Measurements from ENCODE around the gene CA10.

Gene CA10

DNA sequence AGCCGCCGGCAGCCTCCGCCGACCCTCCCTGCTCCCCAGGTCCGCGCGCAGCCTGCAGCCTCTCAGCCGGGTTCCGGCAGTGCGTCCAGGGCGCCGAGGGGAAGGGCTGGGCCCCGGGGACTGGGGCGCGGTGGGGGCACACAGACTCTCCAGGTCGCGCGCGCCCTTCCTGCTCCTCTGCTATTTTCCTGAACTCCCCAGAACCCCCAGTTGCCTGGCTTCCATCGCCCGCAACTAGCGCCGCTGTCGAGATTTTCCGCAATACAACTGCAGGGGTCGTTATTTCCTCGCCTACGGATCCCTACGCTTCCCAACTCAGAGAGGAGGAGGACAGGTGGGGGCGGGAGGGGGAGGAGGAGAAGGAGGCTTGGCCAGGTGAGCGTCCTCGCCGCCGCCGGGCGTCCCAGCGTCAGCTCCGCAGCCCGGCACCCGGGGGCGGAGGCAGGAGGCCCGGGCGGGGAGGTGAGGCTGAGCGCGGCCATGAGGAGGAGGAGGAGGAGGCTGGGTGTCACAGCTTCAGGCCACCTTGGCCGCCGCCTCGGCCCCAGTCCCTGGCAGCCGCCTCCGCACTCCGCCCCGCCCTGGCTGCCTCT lies at the start of gene CA10:
Gene CA10, minus strand, starts transcription at position 265 of the 593 bp plus-strand sequence.
- no peak for DNase-seq

DNA sequence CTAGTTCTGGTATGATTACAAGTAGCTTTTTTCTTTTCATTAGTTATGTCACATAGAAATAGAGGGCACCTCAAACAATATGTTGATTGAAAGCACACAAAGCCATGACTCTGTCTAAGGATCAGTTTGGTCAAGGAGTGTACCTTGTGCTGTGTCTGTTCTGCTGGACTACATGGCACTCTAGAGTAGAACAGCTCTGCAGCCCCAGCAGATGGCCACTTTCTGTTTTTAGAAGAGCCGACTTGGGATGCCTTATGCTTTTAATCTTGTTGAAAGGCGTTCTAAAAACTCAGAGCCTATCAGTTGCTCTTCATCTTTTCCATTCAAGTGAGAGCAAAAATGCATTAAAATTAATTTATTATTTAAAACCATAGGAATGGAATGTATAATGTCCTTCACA lies 49.3 kb upstream of the CA10 start:
- no peak for DNase-seq

DNA sequence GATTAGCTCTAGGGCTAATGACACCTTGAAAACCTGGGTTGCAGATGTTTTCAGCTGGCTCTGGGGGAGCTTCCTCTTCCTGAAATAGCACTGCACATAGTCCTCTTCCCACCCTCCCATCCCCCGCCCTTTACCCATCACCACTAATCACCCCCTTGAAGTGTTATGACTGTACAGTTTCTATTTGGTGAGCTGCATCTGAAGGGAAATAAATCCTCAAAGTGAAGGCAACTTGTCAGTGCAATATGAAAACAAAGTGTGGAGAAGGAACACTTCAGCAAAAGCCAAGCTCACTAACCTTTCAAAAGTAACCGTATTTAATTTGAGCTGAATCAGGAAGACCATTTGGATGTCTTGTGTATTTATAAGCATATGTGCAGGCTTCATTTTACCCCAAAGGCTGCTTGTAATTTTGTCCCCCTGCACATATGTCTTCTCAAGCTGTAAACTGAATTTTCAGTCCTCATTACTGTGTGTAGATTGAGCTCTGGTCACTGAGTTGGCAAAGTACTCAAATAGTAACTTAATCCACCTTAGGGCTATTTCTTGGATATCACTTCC lies 44.1 kb upstream of the CA10 start:
- DNase-seq: no peak

DNA sequence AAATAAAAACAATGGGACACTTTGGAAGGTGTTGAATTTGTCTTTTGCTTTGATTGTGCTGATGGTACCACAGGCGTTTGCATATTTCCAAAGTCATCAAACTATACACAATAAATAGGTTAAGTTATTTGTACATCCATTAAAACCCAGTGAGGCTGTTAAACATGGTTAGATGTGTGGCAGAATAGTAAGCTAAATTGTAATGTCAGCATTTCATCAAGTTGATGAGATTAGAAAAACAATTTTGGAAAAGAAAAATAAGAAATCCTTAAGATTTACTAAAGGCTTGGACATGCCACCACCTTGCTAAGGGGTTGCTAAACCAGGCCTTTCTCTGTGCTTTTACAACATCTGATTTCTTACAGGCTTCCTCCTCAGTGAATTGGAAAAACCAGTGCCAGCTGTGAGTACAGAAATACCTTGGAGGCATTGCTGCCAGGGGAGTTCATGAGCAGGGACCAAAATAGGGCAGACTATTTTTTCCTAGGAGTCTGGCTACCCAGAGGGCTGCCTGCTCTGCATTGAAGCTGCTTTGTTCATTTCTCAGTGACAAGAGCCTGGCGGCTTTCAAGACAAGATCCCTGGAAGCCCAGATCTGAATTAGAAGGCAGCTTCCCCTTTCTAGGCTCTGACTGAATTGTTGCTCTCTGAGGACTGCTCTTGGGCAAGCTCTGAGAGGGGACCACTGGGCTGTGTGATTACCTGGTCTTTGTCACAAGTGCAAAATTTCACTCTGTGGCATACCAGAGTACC lies 43.4 kb upstream of the CA10 start:
- no peak for DNase-seq

DNA sequence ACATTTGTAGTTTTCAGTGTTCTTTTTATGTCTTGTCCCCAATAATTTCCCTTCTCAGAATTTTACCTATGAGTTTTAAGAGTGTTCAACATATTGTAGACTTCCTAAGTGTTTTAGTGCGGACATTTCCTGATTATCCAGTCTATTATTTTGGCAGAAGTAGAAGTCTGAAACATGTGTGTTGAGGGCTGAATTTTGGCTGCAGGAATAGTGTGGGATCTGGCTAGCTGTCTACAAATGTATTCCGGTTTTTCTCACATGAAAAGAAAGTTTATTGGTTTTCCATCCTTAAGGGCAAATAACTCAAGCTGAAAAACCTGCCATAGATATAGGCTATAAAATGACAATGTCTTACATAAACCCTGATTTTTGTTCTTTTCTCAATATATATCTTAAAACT lies 33.0 kb upstream of the CA10 start:
- DNase-seq: no peak

DNA sequence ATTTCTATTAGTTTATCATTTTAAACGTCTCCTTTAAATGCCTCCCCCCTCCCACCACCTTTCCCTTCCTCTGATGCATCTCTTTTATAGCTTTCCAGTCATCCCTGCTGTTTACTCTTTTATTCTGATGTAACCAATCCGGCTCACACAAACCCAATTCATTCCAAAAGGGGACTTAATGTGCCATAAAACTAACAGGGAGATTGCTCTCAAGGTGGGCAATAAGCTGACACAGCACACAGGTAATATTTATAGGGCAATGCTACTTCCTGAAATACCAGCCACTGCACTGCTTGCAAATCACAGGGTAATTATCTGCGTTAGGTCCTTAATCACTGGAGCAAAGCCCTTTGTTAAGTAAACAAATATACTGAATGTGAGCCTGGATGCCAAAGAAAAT lies 23.3 kb upstream of the CA10 start:
- DNase-seq: no peak

DNA sequence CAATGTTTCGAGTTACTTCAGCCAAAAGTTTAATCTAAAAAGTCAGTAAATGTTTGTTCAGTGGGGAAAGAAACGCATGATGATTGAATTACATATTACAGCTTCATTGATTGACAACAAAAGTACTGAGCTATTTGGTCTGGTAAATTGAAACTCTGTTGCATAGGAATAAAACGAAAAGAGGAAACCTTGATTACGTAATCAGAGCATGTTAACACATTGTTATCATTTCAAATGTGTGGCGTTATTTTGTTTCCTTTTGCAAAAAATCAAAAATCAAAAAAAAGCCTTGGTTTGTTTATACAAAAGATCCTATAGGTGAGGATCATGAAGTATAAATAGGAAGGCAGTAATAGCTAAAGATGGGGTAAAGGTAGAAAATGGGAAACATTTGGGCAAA lies 19.5 kb upstream of the CA10 start:
- no peak for DNase-seq

DNA sequence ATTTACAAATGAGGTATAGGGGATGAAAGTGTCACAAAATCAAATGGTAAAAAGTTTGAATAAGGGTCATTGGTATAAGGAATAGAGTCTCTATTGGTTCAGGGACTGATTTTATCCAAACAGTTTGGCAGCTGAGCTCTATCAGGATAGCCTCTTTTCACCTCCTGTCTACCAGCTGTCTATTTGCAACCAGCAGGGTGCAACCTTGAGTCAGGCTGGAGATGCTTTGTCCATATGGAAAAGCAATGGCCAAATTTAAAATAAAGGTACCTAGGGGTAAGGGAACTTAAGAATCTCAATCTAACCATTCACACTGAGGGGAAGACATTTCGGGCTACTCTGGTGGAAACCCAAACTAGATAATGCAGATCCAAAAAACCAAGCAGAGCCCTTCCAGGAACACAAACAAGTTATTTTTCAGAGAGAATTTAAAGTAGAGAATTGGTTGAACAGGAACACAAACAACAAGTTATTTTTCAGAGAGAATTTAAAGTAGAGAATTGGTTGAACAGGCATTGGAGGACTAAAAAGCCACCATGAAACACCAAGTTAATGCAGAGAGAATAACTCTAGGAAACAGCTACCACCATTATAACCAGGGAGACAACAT lies 12.6 kb upstream of the CA10 start:
- DNase-seq: no peak

DNA sequence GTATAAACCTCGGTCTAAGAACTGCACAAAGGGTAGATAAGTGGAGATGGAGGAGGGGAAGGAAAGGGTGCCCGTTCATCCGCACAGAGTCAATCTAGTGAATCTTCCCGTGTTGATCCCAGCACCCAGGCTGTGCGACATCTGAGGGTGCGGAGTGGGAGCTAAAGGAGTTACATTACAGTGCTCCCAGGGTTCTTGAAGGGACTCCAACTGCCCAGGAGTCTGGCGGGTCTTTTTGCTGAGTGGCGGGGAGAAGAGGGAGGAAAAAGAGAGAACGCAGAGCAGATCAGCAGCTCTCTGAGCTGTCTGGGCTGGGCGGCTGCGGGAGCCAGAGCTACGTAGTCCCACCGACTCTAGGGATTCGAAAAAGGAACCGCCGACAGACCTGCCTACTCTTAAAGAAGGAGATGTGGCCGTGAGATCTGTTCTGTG lies 1.6 kb upstream of the CA10 start:
- no peak for DNase-seq

DNA sequence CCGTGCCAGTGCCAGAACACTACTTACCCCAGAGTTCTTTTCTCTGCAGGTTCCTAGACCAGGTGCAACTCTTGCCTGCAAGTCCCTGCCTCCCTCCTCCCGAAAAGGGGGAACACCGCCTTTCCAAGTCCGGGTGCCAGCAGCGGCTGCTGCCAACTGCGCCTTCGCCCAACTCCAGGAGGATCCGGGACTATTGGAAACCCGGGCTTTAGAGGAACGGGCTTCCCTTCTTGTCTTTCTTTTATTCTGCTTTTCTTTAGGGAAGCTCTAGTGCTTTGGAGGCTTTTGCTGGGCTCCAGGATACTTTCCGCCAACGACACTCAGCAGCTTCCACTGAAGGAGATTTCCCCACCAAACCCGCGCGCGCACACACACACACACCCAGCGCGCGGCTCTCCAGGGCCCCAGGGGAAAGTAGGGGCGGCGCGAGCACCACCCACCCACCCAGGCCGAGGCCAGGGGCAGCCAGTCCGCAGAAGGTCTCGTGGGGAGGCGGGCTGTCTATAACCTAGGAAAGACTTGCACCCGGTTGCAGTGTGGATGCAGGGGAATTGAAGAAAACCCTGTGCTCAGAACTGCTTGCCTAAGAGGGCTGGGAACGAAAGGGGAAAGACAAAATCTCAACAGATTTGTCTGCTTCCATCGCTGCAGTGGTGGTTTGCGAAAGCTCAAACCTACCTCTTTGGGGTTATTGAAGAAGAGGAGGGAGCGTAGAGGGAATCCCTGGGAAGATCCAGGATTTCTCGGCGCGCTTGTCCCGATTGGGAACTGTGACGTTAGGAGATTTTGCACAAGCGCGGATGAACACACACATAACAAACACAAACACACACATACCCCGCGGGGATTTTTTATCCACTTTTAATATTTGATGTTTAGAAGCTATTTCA lies 977 bp upstream of the CA10 start:
- DNase-seq: no peak

DNA sequence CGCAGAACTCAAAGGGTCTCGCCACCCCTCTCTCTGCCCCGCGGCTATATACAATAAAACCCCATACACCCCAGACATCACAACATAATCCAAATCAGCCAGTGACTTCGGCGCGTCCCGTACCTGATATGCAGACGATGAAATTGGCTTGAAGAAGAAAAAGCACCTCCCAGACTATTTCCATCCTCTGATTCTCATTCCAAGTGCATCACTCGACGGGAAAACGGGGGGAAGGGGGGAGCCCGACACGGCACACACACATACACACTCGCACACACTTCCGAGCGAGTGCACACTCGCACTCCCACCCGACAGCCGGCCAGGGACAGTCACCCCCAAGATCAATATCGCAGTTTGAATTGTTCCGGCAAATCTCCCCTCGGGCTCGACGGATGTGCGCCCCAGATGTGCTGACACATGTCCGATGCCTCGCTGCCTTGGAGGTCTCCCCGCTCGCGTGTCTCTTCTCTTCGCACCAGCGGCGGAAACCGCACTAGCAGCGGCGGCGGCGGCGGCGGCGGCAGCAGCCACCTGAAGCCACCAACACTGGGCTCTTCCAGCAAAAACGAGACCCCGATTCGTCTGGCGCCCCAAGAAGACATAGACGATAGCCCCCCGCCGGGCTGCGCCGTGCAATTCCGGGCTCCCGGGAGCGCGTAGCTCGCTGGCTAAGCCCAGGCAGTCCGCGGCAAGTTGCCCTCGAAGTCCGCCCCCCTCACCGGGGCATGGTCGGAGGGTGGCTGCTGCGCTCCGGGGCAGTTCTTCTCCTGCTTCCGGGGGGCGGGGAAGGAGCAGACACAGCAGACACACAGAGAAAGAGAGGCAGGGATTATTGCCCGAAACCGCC lies 688 bp downstream of the CA10 start:
- no peak for DNase-seq

DNA sequence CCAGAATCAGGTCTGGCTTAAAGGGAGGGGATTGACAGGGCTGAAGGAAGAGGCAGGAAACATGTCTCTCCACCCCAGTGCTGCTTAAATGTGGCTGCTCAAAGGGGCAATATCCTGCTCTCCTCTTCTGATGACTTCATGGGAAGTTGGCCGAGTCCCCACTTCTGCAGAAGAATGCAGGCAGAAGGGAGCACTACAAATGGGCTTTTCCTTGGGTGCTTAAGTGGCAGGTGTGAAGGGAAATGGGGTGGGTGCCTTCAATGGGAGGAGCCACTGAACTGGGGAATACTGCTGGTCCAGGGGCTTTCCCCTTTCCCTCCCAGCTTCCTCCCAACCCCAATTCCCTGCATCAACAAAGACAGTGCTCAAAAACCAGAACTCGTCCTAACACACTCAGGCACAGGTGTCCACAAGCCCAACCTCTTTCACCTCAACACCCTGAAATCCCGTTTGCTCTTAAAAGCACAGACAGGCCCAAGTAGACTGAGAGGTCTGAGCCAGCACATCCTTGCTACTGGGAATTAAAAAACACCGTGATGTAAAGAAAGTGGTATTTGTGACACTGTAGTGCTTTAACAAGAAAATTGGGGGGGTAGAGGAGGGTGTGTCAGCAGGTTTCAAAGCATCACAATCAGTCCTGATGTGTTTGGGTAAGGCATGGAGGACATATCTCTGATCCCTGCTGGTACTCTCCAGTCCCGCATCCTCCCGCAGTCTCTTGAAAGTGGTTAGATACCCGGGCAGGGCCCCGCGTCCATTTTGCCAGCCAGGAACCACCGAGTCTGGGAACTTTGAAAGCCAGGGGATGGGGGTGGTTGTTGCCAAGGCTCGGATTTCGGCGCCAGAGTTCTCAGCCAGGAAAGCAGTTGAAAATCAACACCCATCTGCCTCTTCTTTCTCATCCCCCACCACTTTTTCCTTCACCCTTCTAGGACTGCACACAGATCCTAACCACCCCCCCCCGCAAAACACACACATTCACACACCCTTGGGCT lies 1.6 kb downstream of the CA10 start:
- no peak for DNase-seq

DNA sequence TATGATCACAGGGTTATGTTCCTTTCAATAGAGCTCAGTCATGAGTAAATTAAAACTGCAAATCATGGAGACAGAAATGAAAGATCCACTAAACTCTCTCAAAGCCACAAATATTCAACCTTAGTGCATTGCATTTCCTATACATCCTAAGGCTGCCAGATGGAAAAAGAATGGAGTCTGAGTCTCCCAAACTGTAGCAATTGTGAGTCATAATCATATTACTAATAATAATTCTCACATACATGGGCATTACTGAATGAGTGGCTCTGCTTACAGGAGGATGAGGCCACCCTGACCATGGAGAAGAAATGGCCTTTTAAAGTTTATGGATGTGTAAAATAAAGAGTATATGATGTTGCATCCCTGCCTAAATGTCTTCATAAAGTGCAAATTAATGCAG lies 3.2 kb downstream of the CA10 start:
- DNase-seq: no peak

DNA sequence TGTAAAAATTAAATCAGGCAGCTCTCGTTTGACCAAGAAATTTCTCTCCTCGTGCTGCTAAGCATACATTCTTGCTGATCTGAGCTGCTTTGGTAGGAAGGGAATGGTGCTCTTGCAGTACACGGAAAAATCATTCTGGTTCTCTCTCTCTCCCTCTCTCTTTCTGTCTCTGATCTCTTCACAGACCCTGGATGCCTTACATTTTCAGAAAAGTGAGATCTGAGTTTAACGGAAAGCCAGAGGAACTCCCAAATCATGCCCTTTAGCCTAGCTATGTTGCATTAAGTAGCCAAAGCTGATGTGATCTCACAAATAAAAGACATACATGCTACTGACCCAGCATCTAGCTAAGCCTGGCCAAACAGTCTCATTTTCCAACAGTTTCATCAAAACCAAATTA lies 4.0 kb downstream of the CA10 start:
- DNase-seq: no peak

DNA sequence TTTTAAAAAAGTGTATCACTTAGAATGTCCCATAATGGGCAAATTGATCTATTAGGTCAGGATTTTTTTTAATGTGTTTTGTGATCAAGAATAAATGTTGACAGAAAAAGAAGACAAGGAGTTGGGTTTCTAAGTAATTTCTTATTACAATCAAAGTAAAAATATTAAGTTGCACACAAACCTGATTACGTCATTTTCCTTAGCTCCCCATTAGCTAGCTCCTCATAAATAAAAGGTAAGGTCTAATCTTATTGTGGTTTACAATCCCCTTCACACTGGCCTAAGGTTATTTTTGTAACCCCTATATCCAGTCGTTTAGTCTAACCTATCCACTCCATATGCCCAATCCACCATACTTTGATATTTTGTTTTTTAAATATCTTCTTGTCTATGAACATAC lies 7.6 kb downstream of the CA10 start:
- no peak for DNase-seq

DNA sequence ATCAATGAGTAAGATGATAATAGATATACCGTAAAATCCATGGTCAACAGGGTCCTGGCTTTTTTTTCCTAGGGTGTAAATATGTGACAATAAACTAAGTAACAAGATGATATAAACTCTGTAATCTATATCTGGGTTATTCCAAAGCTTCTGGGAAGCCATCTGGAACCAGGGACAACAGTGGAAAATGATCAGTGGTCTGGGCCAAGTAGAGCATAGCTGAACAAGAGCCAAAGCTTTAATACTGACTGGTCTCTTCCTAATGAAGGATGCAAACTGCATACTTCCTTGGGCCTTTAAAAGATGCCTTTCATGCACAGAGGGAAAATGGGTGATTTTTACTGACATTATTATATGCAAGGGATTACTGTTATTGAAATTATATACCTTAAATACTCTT lies 8.9 kb downstream of the CA10 start:
- DNase-seq: no peak

DNA sequence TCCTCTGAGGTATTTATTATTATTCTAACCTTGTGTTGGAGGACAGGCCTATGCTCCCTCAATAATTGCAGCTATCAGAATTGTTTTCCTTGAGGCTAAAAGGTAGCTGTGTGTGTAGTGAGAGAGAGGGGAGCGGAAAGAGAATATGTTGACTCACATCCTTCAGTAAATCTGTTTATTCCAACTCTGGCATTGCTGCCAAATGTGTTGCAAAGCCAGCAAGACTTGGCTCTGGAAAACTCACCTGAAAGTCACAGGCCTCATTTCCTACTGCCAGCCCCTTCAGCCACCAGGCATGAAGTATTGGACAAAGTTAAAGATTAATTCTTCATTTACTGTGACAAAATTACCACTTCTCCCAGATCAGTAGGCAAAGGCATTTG lies 9.6 kb downstream of the CA10 start:
- no peak for DNase-seq

DNA sequence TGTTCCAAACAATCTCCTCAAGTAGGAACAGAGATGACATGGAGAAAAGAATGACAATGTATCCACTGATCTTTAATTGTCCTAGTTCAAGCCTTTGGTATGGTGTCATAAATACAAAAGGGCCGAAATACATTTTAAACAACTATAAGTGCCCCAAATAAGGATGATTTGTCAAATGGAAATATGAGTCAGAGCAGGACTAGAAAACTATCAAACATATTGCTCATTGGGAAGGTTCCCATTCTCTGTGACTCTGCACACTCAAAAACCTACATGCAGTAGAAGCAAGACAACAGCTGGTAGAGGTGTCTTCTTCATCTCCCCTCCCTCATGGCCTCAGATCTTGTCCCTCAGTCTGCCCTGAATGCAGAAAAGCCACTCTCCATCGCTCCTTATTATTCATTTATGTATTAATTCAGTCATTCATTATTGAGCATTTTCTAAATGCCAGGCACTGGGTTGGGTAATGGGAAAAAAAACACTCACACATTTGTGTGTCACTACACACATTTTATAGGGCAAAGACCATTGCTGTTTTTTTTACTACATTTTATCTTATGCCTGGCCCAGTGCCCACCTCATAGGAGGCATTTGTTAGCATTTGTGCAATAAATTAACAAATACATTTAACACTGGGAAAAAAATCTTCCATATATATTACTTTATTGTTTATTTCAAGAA lies 10.1 kb downstream of the CA10 start:
- DNase-seq: no peak

DNA sequence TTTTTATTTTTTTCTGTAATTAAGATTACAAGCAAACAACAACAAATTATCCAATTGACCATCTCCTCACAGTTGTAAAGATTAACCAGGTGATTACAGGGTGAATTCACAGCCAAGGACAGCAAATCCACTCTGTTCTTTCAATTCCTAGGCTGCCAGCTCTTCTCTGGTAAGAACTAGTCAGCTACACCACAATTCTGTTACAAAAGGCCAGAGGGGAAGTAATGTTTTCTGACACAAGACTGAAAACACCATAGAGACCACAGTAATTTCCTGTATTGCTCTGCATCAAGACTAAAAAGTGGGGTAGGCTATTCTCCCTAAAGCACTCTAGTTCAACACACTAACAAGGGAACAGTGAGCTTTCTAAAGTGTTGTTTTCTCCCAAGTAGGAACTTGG lies 10.6 kb downstream of the CA10 start:
- DNase-seq: no peak

DNA sequence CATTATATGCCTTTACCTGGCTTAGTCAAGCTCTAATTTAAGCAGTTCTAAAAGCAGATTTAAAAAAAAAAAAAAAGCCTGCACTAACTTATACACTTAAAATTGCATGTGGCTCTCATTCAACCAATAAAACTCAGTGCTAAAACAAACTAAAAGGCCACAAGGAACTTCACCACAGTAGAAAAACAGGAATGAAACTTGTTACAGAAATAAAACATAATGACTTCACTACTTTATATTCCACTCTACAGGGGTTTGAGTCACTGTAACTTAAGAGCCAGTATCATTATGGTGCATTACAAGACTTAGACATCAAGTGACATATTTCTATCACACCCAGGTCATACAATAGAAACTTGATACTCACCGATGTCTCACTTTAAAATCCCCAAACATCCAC lies 11.1 kb downstream of the CA10 start:
- no peak for DNase-seq
